Activated CD8-positive, alpha-beta T cell treated with anti-CD3 and anti-CD28 coated beads for 36 hours (primary cell): ENCODE results near the gene NXN. TPM values are rescaled to one million over a fixed set of nuclear protein-coding genes. Genes with fewer than 3 reads are reported as not detected.

Source experiments
- ATAC-seq: fragments of 200-7000 bp; cut with Tn5 transposase; one replicate; pipeline ENCODE4 v1.10.0; 2021; ENCODE audit warnings: mild to moderate bottlenecking, moderate library complexity
- CTCF ChIA-PET: fragments of 350-600 bp; sonication (Branson Sonifier 250); formaldehyde crosslinking; loops from one replicate; lab custom pipeline; 2021; ENCODE audit warnings: antibody characterized with exemption; lab: Charles Lee
- POLR2A ChIA-PET: fragments of 350-600 bp; sonication (Branson Sonifier 250); formaldehyde crosslinking; loops from one replicate; lab custom pipeline; 2021; ENCODE audit warnings: antibody characterized with exemption; lab: Charles Lee
- DNase-seq: peaks from one replicate; pipeline ENCODE4 v3.0.0-alpha.2; 2020
- H3K27ac Mint-ChIP-seq: one replicate; pipeline ENCODE4 v1.8.0; 2021; ENCODE audit warnings: mild to moderate bottlenecking, mixed read lengths
- H3K27me3 Mint-ChIP-seq: one replicate; pipeline ENCODE4 v1.8.0; 2021; ENCODE audit warnings: mixed read lengths
- H3K36me3 Mint-ChIP-seq: one replicate; pipeline ENCODE4 v1.8.0; 2021; ENCODE audit warnings: low read depth, mixed read lengths
- H3K4me1 Mint-ChIP-seq: one replicate; pipeline ENCODE4 v1.8.0; 2021; ENCODE audit warnings: low read depth, mixed read lengths
- H3K4me3 Mint-ChIP-seq: one replicate; pipeline ENCODE4 v1.8.0; 2021; ENCODE audit warnings: mild to moderate bottlenecking, moderate library complexity, mixed read lengths
- H3K9me3 Mint-ChIP-seq: one replicate; pipeline ENCODE4 v1.8.0; 2021; ENCODE audit warnings: mixed read lengths
- CTCF ChIP-seq: fragments of 200-600 bp; IDR thresholded peaks from one replicate; pipeline ENCODE4 v1.8.0; 2022; ENCODE audit warnings: antibody characterized with exemption, mild to moderate bottlenecking
- intact Hi-C: fragments of 100-400 bp; cut with micrococcal nuclease; formaldehyde crosslinking; loops from one replicate; pipeline ENCODE4 v1.10.0; 2022
- total RNA-seq, 2 experiments: library from RNA; stranded (reverse); gene quantifications; one replicate each; pipeline ENCODE4 v1.2.3, GENCODE V29; 2021

NXN gene
- total RNA-seq, 2 experiments from 2014 or later: 1.2 to 1.4 TPM

GRCh38 chr17:951325-952132, 28.0 kb downstream of the NXN start:
- POLR2A ChIA-PET: no interaction called here
- no peak overlapping the region for H3K4me3 Mint-ChIP-seq
- ATAC-seq: no peak
- DNase-seq: no peak
- no peaks in the 10 kb centered on the region for H3K4me1 Mint-ChIP-seq
- CTCF ChIA-PET: no interaction called here
- intact Hi-C loops: no loop called here
- no peak for TF ChIP-seq CTCF
- H3K27me3 Mint-ChIP-seq: peaks cover 11% of the 10 kb centered on the region
- no peaks in the 10 kb centered on the region for H3K9me3 Mint-ChIP-seq
- no peaks in the 10 kb centered on the region for H3K36me3 Mint-ChIP-seq
- no peak overlapping the region for H3K27ac Mint-ChIP-seq

- Mint-ChIP-seq H3K4me3 (no peak overlapping the region), H3K36me3 (no peaks in the 10 kb centered on the region), H3K27me3 (peaks cover 11% of the 10 kb centered on the region), H3K9me3 (no peaks in the 10 kb centered on the region), H3K27ac (no peak overlapping the region), H3K4me1 (no peaks in the 10 kb centered on the region)
- ChIA-PET CTCF (no interaction called here), POLR2A (no interaction called here)
- intact Hi-C loops: no loop called here
- DNase-seq (no peak), ATAC-seq (no peak)
- no peak for TF ChIP-seq CTCF
These were observed 29.8 kb downstream of the NXN start for GRCh38 chr17:949623-950303.

DNA sequence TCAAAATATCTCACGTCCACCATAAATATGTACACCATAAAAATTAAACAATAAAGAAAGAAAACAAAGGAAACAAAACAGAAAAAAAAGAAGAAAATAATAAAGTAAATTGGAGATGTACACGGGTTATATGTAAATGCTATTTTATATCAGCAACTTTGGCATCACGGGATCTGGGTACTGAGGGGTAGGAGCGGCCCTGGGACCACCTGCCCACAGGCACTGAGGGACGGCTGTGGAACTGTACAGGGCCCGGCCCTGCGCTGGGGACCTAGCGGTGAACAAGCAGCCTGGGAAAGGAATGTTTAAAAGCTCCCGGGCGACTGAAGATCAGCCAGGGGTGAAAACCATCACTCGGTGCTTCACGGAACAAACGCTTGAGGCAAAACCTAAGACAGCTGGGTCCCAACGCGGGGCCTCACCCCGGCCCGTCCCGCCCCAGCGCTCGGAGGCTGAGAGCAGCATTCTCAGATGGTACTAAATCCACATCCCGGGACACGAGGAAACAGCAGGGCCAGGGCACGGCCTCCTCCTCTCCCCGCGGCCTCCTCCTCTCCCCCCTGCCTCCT, 31.2 kb downstream of the NXN start:
- Mint-ChIP-seq H3K36me3 (no peaks in the 10 kb centered on the region), H3K9me3 (no peaks in the 10 kb centered on the region), H3K4me1 (no peaks in the 10 kb centered on the region), H3K27me3 (peaks cover 11% of the 10 kb centered on the region), H3K27ac (no peak overlapping the region), H3K4me3 (no peak overlapping the region)
- no peak for ATAC-seq
- ChIA-PET CTCF (no interaction called here), POLR2A (no interaction called here)
- intact Hi-C loops: no loop called here
- TF ChIP-seq CTCF: no peak
- no peak for DNase-seq

DNA sequence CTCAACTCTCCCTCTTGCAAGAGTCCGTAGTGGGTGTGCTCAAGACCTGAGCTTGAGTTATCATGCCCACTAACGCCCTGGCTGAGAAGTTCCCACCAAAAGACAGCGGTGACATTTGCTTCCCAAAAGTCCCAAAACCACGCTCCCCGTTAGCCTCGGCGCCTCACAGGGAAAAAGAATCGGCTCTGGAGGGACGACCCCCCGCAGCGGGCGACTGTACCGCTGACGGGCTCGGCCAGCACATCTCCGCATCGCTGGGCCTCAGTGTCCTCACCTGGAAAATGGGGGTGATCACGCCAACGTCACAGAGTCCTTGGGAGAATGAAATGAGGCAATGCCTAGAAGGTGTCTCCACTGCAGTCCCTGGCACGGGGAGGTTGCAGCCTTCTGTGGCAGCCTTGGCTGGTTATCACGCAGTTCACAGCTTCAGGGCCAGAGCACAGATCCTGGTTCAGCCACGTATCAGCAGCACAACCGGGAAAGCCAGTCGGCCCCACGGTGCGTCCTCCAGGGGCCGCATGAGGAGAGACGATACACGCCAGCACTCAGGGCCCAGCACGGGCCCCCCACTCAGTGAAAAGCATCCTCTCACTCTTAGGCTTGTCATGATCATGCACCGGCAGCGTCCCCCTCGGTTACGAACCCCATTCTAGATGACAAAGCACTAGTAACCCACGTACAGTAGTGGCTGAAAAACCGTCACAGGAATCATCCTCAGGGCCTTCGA, 32.9 kb downstream of the NXN start:
- no peak for TF ChIP-seq CTCF
- intact Hi-C loops: no loop called here
- no peak overlapping the region for H3K4me3 Mint-ChIP-seq
- CTCF ChIA-PET: no interaction called here
- H3K27ac Mint-ChIP-seq: no peak overlapping the region
- ATAC-seq: no peak
- no peaks in the 10 kb centered on the region for H3K9me3 Mint-ChIP-seq
- H3K27me3 Mint-ChIP-seq: peaks cover 11% of the 10 kb centered on the region
- POLR2A ChIA-PET: no interaction called here
- H3K36me3 Mint-ChIP-seq: no peaks in the 10 kb centered on the region
- no peak for DNase-seq
- H3K4me1 Mint-ChIP-seq: no peaks in the 10 kb centered on the region
